GM18909 (cell line): ENCODE measurements around the gene MMP14.
A peak's percentile ranks its signal among the peaks of the same experiment; 100 is the strongest.
"Not testable (repeated sequence)": the region's sequence is repeated elsewhere in the genome, so short reads cannot be mapped to it uniquely, and the experiment has no call there.

Source experiments
- ATAC-seq: cut with Tn5 transposase; IDR thresholded peaks from one replicate; pipeline ENCODE4 v1.9.1; 2021; ENCODE audit warnings: mild to moderate bottlenecking; ENCODE audit not compliant: unreplicated experiment, poor library complexity

The MMP14 gene

GRCh38 chr14:22839159-22839779, 2.9 kb downstream of the MMP14 start:
- no peak for ATAC-seq

- no peak for ATAC-seq
These were observed 4.9 kb downstream of the MMP14 start for GRCh38 chr14:22841311-22841710.

GRCh38 chr14:22841769-22842168, 5.4 kb downstream of the MMP14 start:
- ATAC-seq: no peak

- no peak for ATAC-seq
These were observed 6.1 kb downstream of the MMP14 start for GRCh38 chr14:22842211-22843122.

GRCh38 chr14:22843123-22843925, 6.9 kb downstream of the MMP14 start:
- no peak for ATAC-seq

GRCh38 chr14:22844221-22845102, 8.1 kb downstream of the MMP14 start:
- no peak for ATAC-seq

GRCh38 chr14:22845103-22845394, 8.7 kb downstream of the MMP14 start:
- no peak for ATAC-seq

- no peak for ATAC-seq
These were observed 9.6 kb downstream of the MMP14 start for GRCh38 chr14:22845821-22846625.

GRCh38 chr14:22846811-22847307, 10.5 kb downstream of the MMP14 start:
- no peak for ATAC-seq

GRCh38 chr14:22847661-22848341, 11.4 kb downstream of the MMP14 start:
- ATAC-seq: no peak

- no peak for ATAC-seq
These were observed 12.2 kb downstream of the MMP14 start for GRCh38 chr14:22848351-22849164.

- no peak for ATAC-seq
These were observed 12.9 kb downstream of the MMP14 start for GRCh38 chr14:22849212-22849819.

GRCh38 chr14:22850944-22851764, 14.8 kb downstream of the MMP14 start:
- ATAC-seq: no peak

- not testable (repeated sequence) for ATAC-seq
These were observed 15.8 kb downstream of the MMP14 start for GRCh38 chr14:22852178-22852577.

GRCh38 chr14:22852599-22852939, 16.2 kb downstream of the MMP14 start:
- ATAC-seq: no peak

- peak; percentile 76 for ATAC-seq
These were observed 16.8 kb downstream of the MMP14 start for GRCh38 chr14:22852940-22853767.
